Uterus (tissue), 2 donors: Measurements from ENCODE around the gene ASB12.

Source experiments
- CTCF ChIP-seq, 4 experiments: fragments of 200-600 bp in 2 of 4; fragments of 450-650 bp in 2 of 4; sonication (generic) in 2 of 4; IDR thresholded peaks; one replicate each; pipeline ENCODE4 v1.5.1; 2016 to 2019; ENCODE audit warnings: antibody characterized with exemption in 4 of 4, mild to moderate bottlenecking in 2 of 4, moderate library complexity in 1 of 4
- POLR2A ChIP-seq, 2 donors: fragments of 450-650 bp; IDR thresholded peaks; one replicate each; pipeline ENCODE4 v1.6.1; 2016; ENCODE audit warnings: antibody characterized with exemption in 2 of 2, mild to moderate bottlenecking in 1 of 2, moderate library complexity in 1 of 2

- no peak for TF ChIP-seq CTCF (IDR thresholded peaks at IDR 0.05)
- TF ChIP-seq POLR2A (IDR thresholded peaks at IDR 0.05): no peak
Measured at GRCh38 chrX:64196606-64197005, 33.8 kb downstream of the ASB12 start.
